Gastroesophageal sphincter (tissue), 3 donors: ENCODE data around the gene MED9.

Experiments
- CTCF ChIP-seq, 4 experiments: fragments of 200-600 bp in 2 of 4; fragments of 450-650 bp in 2 of 4; sonication (generic) in 1 of 4; IDR thresholded peaks; one replicate each; pipeline ENCODE4 v1.5.1; 2017 to 2019; ENCODE audit warnings: antibody characterized with exemption in 4 of 4, mild to moderate bottlenecking in 2 of 4, moderate library complexity in 2 of 4
- POLR2A ChIP-seq, 2 donors: fragments of 450-650 bp; IDR thresholded peaks; one replicate each; pipeline ENCODE4 v1.6.1; 2017; ENCODE audit warnings: antibody characterized with exemption in 2 of 2, mild to moderate bottlenecking in 2 of 2, moderate library complexity in 1 of 2

- TF ChIP-seq CTCF (IDR thresholded peaks at IDR 0.05) (no peak), POLR2A (IDR thresholded peaks at IDR 0.05) (no peak)
These were observed 15.8 kb downstream of the MED9 start for GRCh38 chr17:17492571-17492970.
